Measurements from ENCODE around the gene TMEM129. TPM values are rescaled to one million over a fixed set of nuclear protein-coding genes. Genes with fewer than 3 reads are reported as not detected.

The TMEM129 gene
- total RNA-seq, 8 experiments from 2014 or later = 17.1 to 48.1 (median 25.7) TPM

DNA sequence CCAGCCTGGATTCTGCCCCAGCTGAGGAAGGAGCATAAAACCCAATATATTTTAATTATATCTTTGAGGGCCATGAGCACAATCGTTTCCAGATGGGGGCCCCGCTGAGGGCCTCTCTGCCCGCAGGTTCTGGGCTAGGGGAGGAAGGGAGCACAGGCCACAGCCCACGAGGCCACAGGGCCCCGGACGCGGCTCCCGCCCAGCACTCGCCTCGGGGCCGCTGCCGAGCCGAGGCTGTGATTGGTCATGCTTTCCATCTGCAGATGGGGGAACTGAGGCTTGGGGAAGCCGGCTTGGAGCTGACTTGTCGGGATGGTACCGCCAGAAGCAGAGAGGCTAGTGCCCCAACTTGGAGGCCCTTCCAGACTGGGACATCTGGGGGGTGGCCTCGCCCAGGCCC, 34.2 kb upstream of the TMEM129 start:
- Histone ChIP-seq H3K27ac (no peak overlapping the region), H3K4me3 (no peak overlapping the region), H3K4me1 (replicated peaks in 1 of 2) (peaks cover 25 to 60% of the 10 kb centered on the region in 2 donors)
- 95 to 100% methylated on average over 1 to 4 of the region's 17 CpGs; no CpG with 5 or more reads in 8 of the 10 experiments for WGBS, 10 experiments
- no peak for ATAC-seq (replicated peaks in 6 of 8)
- in situ Hi-C loops (cut with MboI; ENCODE audit: low pct_unique_long_range_greater_than_20kb in 2 of 9, low sequenced_read_pairs in 9 of 9, unreplicated experiment in 9 of 9) = loop anchor here in 1 of 9 experiments (10.0 kb wide), 1 partner anchor 60 kb away; no protein-coding TSS in a partner anchor

GRCh38 chr4:1754336-1754735, 33.2 kb upstream of the TMEM129 start:
- in situ Hi-C loops (cut with MboI; ENCODE audit: low pct_unique_long_range_greater_than_20kb in 2 of 9, low sequenced_read_pairs in 9 of 9, unreplicated experiment in 9 of 9) = loop anchor here in 1 of 9 experiments (10.0 kb wide), 1 partner anchor 60 kb away; no protein-coding TSS in a partner anchor
- no peak overlapping the region for H3K27ac ChIP-seq
- peaks cover 20 to 60% of the 10 kb centered on the region in 2 donors for H3K4me1 ChIP-seq (replicated peaks in 1 of 2)
- WGBS, 10 experiments = 67% methylated on average over 2 of the region's 5 CpGs; no CpG with 5 or more reads in 9 of the 10 experiments
- ATAC-seq (replicated peaks in 6 of 8) = peak in 3 of 8 experiments; percentile 68 to 79 (median 78)
- H3K4me3 ChIP-seq = no peak overlapping the region

DNA sequence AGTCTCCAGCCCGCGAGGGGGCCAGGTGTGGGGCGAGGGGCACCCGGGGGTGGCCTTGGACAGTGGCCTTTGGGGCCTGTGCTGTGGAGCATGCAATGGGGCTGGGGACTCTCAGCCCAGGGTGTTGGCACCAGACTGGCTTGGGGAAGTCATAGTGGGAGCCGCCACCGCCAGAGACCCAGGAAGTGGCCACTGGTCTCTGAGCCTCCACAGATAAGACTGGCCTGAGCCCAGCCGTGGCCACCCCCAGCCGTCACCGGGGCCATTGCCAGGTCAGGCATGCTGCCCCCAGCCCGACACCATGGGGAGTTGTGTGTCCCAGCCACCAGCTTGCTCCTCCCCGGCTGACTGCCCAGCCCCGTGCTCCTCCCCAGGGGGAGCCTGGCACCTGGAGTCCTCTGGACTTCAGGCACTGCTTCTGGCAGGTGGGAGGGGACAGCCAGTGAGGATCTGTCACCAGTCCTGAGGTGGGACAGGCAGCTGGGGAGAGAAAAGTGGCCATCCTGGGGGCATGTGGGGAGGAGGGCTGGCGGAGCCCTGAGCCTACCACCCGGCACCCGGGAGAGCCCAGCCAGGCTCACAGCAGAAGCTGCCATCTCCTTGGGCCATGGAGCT, 32.7 kb upstream of the TMEM129 start:
- in situ Hi-C loops (cut with MboI; ENCODE audit: low pct_unique_long_range_greater_than_20kb in 2 of 9, low sequenced_read_pairs in 9 of 9, unreplicated experiment in 9 of 9) = loop anchor here in 1 of 9 experiments (10.0 kb wide), 1 partner anchor 61 kb away; no protein-coding TSS in a partner anchor
- no peak for ATAC-seq (replicated peaks in 6 of 8)
- WGBS, 10 experiments = 80 to 100% (median 81%) methylated on average over 1 to 6 of the region's 15 CpGs; no CpG with 5 or more reads in 6 of the 10 experiments
- H3K27ac ChIP-seq = no peak overlapping the region
- no peak overlapping the region for H3K4me3 ChIP-seq
- peaks cover 19 to 56% of the 10 kb centered on the region in 2 donors for H3K4me1 ChIP-seq (replicated peaks in 1 of 2)

DNA sequence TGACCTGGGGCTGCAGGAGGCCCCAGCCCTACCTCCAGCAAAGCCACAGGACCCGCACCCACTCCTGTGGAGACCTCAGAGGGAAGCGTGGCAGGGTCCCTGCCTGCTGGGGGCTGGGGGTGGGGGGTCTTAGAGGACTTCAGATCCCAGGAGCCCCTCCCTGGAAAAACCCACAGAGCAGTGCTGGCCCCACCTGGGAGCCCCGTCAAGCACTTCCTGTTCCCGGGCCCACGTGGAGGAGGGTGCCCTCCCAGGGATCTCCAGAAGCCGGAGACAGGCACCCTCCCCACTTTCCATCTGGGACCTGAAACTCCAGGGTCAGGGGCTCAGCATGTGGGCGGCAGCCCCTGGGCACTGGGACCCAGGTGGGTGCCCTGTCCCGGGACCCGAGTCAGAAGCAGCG, 32.2 kb upstream of the TMEM129 start:
- H3K27ac ChIP-seq = no peak overlapping the region
- H3K4me3 ChIP-seq = no peak overlapping the region
- no CpG with 5 or more reads among the region's 10 CpGs for WGBS, 10 experiments
- peaks cover 19 to 56% of the 10 kb centered on the region in 2 donors for H3K4me1 ChIP-seq (replicated peaks in 1 of 2)
- ATAC-seq (replicated peaks in 6 of 8) = no peak
- in situ Hi-C loops (cut with MboI; ENCODE audit: low pct_unique_long_range_greater_than_20kb in 2 of 9, low sequenced_read_pairs in 9 of 9, unreplicated experiment in 9 of 9) = loop anchor here in 1 of 9 experiments (10.0 kb wide), 1 partner anchor 62 kb away; no protein-coding TSS in a partner anchor

- Histone ChIP-seq H3K4me1 (replicated peaks in 1 of 2) (peaks cover 13 to 50% of the 10 kb centered on the region in 2 donors), H3K4me3 (no peak overlapping the region), H3K27ac (no peak overlapping the region)
- in situ Hi-C loops (cut with MboI; ENCODE audit: low pct_unique_long_range_greater_than_20kb in 2 of 9, low sequenced_read_pairs in 9 of 9, unreplicated experiment in 9 of 9) = loop anchor here in 1 of 9 experiments (10.0 kb wide), 1 partner anchor 62 kb away; no protein-coding TSS in a partner anchor
- 80 to 89% methylated on average over 3 to 4 of the region's 35 CpGs; no CpG with 5 or more reads in 8 of the 10 experiments for WGBS, 10 experiments
- peak in 1 of 8 experiments; percentile 1 for ATAC-seq (replicated peaks in 6 of 8)
Observed at GRCh38 chr4:1752284-1753041, 31.3 kb upstream of the TMEM129 start.

GRCh38 chr4:1751919-1752283, 30.8 kb upstream of the TMEM129 start:
- in situ Hi-C loops (cut with MboI; ENCODE audit: low pct_unique_long_range_greater_than_20kb in 2 of 9, low sequenced_read_pairs in 9 of 9, unreplicated experiment in 9 of 9) = loop anchor here in 1 of 9 experiments (10.0 kb wide), 1 partner anchor 63 kb away; no protein-coding TSS in a partner anchor
- 33% methylated on average over 1 of the region's 8 CpGs; no CpG with 5 or more reads in 9 of the 10 experiments for WGBS, 10 experiments
- peak in 2 of 8 experiments; percentile 1 for ATAC-seq (replicated peaks in 6 of 8)
- Histone ChIP-seq H3K4me3 (no peak overlapping the region), H3K27ac (no peak overlapping the region), H3K4me1 (replicated peaks in 1 of 2) (peaks cover 13 to 45% of the 10 kb centered on the region in 2 donors)

DNA sequence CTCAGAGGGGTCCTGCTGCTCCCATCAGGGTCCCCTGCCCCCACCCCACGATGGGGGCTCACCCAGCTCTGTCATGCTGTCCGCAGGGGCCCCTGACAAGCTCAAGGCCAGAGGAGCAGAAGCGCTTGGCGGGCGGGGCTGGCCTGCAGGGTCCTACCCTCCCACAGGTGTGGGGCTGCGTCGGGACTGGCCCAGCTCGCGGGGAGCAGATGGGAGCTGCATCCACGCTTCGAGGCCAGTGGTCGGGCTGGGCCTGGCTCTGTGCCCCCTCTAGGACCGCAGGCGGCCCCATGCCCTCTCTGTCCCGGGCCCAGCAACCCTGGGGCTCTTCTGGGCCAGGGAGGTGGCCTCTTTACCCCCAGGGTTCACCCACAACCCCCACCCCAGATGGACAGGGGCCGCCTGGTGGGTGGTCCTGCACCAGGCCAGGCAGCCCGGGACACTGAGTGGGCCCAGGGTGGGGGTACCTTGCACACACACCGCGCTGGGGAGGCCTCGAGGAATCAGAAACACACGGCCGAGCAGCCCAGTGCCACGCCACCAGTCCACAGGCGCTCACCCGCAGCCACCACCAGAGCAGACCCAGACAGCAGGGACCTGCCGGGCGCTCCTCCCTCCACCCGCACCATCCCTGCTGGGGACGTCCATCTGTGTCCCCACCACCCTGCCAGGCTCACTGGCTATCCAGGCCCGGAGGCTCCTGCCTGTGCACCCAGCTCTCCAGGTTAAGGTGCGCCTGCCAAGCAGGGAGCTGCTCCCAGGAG, 30.2 kb upstream of the TMEM129 start:
- in situ Hi-C loops (cut with MboI; ENCODE audit: low pct_unique_long_range_greater_than_20kb in 2 of 9, low sequenced_read_pairs in 9 of 9, unreplicated experiment in 9 of 9) = loop anchor here in 1 of 9 experiments (10.0 kb wide), 1 partner anchor 63 kb away; no protein-coding TSS in a partner anchor
- 60 to 100% (median 77%) methylated on average over 1 to 3 of the region's 31 CpGs; no CpG with 5 or more reads in 6 of the 10 experiments for WGBS, 10 experiments

GRCh38 chr4:1750381-1751154, 29.4 kb upstream of the TMEM129 start:
- in situ Hi-C loops (cut with MboI; ENCODE audit: low pct_unique_long_range_greater_than_20kb in 2 of 9, low sequenced_read_pairs in 9 of 9, unreplicated experiment in 9 of 9) = loop anchor here in 1 of 9 experiments (10.0 kb wide), 1 partner anchor 64 kb away; no protein-coding TSS in a partner anchor
- WGBS, 10 experiments = 80 to 100% (median 100%) methylated on average over 1 to 2 of the region's 18 CpGs; no CpG with 5 or more reads in 6 of the 10 experiments

More for the DNA sequence above, 30.2 kb upstream of the TMEM129 start:
- Histone ChIP-seq H3K27ac (no peak overlapping the region), H3K4me1 (replicated peaks in 1 of 2) (peaks cover 13 to 46% of the 10 kb centered on the region in 2 donors), H3K4me3 (no peak overlapping the region)
- ATAC-seq (replicated peaks in 6 of 8) = no peak

DNA sequence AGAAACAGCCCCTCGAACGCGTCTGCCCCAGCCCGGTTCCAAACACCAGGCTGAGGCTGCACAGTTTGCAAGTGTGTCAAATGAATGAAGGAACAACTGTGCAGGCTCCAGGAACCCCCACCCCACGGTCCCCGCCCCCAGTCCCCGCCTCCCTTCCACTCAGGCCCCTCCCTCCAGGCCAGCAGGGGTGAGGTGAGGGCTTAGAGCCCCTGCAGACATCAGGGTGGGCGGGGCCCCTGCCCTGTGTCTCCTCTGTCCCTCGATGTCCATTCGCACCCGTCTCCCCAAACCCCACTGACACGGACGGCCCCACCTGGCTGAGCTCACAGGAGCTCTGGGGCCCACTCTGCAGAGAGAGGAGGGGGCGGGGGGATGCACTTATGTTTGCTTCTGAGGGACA, 28.7 kb upstream of the TMEM129 start:
- in situ Hi-C loops (cut with MboI; ENCODE audit: low pct_unique_long_range_greater_than_20kb in 2 of 9, low sequenced_read_pairs in 9 of 9, unreplicated experiment in 9 of 9) = loop anchor here in 2 of 9 experiments (10.0 to 25.0 kb wide), 2 partner anchors 65 to 388 kb away; no protein-coding TSS in a partner anchor
- peaks cover 8 to 43% of the 10 kb centered on the region in 2 donors for H3K4me1 ChIP-seq (replicated peaks in 1 of 2)
- 80% methylated on average over 2 of the region's 14 CpGs; no CpG with 5 or more reads in 9 of the 10 experiments for WGBS, 10 experiments

More at GRCh38 chr4:1750381-1751154, 29.4 kb upstream of the TMEM129 start:
- no peak overlapping the region for H3K4me3 ChIP-seq
- ATAC-seq (replicated peaks in 6 of 8) = no peak
- H3K27ac ChIP-seq = no peak overlapping the region
- peaks cover 8 to 43% of the 10 kb centered on the region in 2 donors for H3K4me1 ChIP-seq (replicated peaks in 1 of 2)

DNA sequence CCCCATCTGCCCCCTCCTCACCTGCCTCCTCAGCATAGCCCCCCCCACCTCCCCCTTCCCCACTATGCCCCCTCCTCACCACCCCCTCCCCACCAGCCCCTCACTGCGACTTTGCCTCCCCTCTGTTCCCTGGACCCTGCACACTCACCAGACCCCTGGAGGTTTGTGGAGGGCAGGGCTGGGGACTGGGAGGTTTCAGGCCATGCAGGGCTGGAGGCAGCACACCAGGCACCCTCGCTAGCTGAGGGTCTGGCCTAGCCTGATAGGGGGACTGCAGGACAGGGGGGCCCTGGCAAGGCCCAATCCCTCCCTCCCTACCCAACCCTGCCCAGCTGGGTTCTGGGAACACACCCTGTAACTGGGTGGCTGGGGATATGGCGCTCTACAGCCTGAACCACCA, 28.2 kb upstream of the TMEM129 start:
- Histone ChIP-seq H3K4me3 (no peak overlapping the region), H3K27ac (no peak overlapping the region), H3K4me1 (replicated peaks in 1 of 2) (peaks cover 8 to 43% of the 10 kb centered on the region in 2 donors)
- no CpG with 5 or more reads among the region's 3 CpGs for WGBS, 10 experiments
- ATAC-seq (replicated peaks in 6 of 8) = peak in 5 of 8 experiments; percentile 11 to 43 (median 12)
- in situ Hi-C loops (cut with MboI; ENCODE audit: low pct_unique_long_range_greater_than_20kb in 2 of 9, low sequenced_read_pairs in 9 of 9, unreplicated experiment in 9 of 9) = loop anchor here in 1 of 9 experiments (25.0 kb wide), 1 partner anchor 387 kb away; no protein-coding TSS in a partner anchor

More for the DNA sequence above, 28.7 kb upstream of the TMEM129 start:
- H3K4me3 ChIP-seq = no peak overlapping the region
- peak in 3 of 8 experiments; percentile 10 to 35 (median 29) for ATAC-seq (replicated peaks in 6 of 8)
- no peak overlapping the region for H3K27ac ChIP-seq

DNA sequence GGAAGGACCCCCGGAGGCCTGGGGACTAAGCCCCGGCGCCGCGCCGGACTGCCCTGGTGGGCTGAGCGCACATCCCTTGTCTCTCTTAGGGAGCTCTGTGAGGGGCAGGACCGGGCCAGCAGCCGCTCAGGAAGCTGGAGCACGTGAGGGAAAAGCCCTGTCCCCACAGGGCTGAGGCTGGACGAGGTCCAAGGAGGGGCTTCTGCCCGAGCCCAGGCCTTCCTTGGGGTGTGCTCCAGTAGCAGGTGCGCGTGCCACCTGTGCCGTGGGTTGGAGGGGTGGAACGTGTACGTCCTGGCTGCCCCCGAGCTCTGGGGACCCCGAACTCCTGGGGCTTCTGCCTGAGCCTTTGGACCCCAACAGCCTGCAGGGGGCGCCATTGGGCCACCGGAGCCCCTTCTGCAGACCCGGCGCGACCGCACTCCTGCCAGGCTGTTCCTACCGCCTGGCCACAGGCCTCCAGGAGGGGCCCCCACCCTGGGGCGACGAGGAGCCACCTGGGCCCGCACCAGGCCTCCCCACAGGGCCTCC, 27.4 kb upstream of the TMEM129 start:
- peak overlapping the region in 1 of 5 donors; percentile 10 for H3K4me3 ChIP-seq
- peak; percentile 59 to 77 (median 65) for ATAC-seq (replicated peaks in 6 of 8)
- H3K4me1 ChIP-seq (replicated peaks in 1 of 2) = peaks cover 6 to 36% of the 10 kb centered on the region in 2 donors
- no peak overlapping the region for H3K27ac ChIP-seq
- in situ Hi-C loops (cut with MboI; ENCODE audit: low pct_unique_long_range_greater_than_20kb in 2 of 9, low sequenced_read_pairs in 9 of 9, unreplicated experiment in 9 of 9) = loop anchor here in 1 of 9 experiments (25.0 kb wide), 1 partner anchor 386 kb away; no protein-coding TSS in a partner anchor
- WGBS, 10 experiments = 0 to 44% methylated on average over 1 to 3 of the region's 29 CpGs; no CpG with 5 or more reads in 8 of the 10 experiments
